ENCODE measurements around the gene SPRED2. TPM values are rescaled to one million over a fixed set of nuclear protein-coding genes. Genes with fewer than 3 reads are reported as not detected.

SPRED2 gene
- total and polyA plus RNA-seq, 2 of the 8 experiments (the other 6 are each of a cell fraction or from before 2014, with no cell fraction given), result 15.3 to 22.5 TPM

- peaks cover 0 to 5% (median 0%) of the 10 kb centered on the region in 4 experiments; a peak in 1 of 7 replicates for H3K4me1 ChIP-seq (replicated peaks in 1 of 4; ENCODE audit: control insufficient read depth in 3 of 4, insufficient read depth in 4 of 4, low read length in 3 of 4)
- TF ChIP-seq GABPA (IDR thresholded peaks at IDR 0.05; ENCODE audit: borderline replicate concordance, insufficient read depth, low read length), result no peak
- TF ChIP-seq CBX8 (IDR thresholded peaks at IDR 0.05; ENCODE audit: borderline replicate concordance, low read depth, low read length), result no peak
- no peak for TF ChIP-seq TBP (IDR thresholded peaks at IDR 0.05; ENCODE audit: low read depth, low read length)
- TF ChIP-seq RFX5 (IDR thresholded peaks at IDR 0.05; ENCODE audit: borderline replicate concordance, low read depth, low read length), result no peak
- no peak for TF ChIP-seq CTBP2 (IDR thresholded peaks at IDR 0.05; ENCODE audit: borderline replicate concordance, insufficient read depth, insufficient read length, low read length)
- no peak for TF ChIP-seq SIN3A (conservative IDR thresholded peaks at IDR 0.05 in 1 of 2, IDR thresholded peaks at IDR 0.05 in 1 of 2; ENCODE audit: low read depth in 1 of 2, low read length in 2 of 2)
- TF ChIP-seq KDM4A (IDR thresholded peaks at IDR 0.05; ENCODE audit: low read depth, low read length, severe bottlenecking), result no peak
- TF ChIP-seq POLR2AphosphoS5 (IDR thresholded peaks at IDR 0.05; ENCODE audit: low read depth, low read length), result no peak
- TF ChIP-seq GTF2F1 (IDR thresholded peaks at IDR 0.05; ENCODE audit: borderline replicate concordance, low read depth, low read length), result no peak
These were observed 45.2 kb upstream of the SPRED2 start for GRCh38 chr2:65477590-65477989.

More at GRCh38 chr2:65477590-65477989, 45.2 kb upstream of the SPRED2 start:
- H3K27me3 ChIP-seq (replicated peaks in 1 of 4; ENCODE audit: control insufficient read depth in 3 of 4, extremely low read depth in 1 of 4, insufficient read depth in 3 of 4, low read length in 3 of 4), result peaks cover 0 to 3% (median 0%) of the 10 kb centered on the region in 4 experiments; a peak in 1 of 7 replicates
- H2BK120ac ChIP-seq (replicated peaks; ENCODE audit: low read depth, low read length), result no peak overlapping the region
- H3K4me3 ChIP-seq (ENCODE audit: extremely low read depth in 1 of 4, insufficient read depth in 2 of 4, low read depth in 3 of 4, low read length in 4 of 4), result no peak overlapping the region
- no peaks in the 10 kb centered on the region for H3K79me1 ChIP-seq (ENCODE audit: low read depth, low read length)
- H4K20me1 ChIP-seq (replicated peaks in 1 of 2; ENCODE audit: control insufficient read depth in 1 of 2, insufficient read depth in 2 of 2, low read length in 2 of 2), result no peaks in the 10 kb centered on the region
- DNase-seq (ENCODE audit: low read depth in 1 of 2, low spot score in 2 of 2) (no peak), FAIRE-seq (no peak)
- no peak overlapping the region for H2AK5ac ChIP-seq (ENCODE audit: low read depth, low read length)
- H2BK12ac ChIP-seq (ENCODE audit: low read depth, low read length), result no peak overlapping the region
- POLR2A ChIA-PET (ENCODE audit: partially characterized antibody), result no interaction called here
- no peak overlapping the region for H3K4me2 ChIP-seq (ENCODE audit: insufficient read depth in 1 of 2, low read depth in 2 of 2, low read length in 2 of 2)
- H4K91ac ChIP-seq (replicated peaks; ENCODE audit: insufficient read length, low read length), result no peak overlapping the region
- no peak overlapping the region for H3K56ac ChIP-seq (replicated peaks; ENCODE audit: insufficient read length, low read depth, low read length)
- H3K9me3 ChIP-seq (ENCODE audit: insufficient read depth in 2 of 2, low read depth in 1 of 2, low read length in 1 of 2), result no peaks in the 10 kb centered on the region
- H3K79me2 ChIP-seq (ENCODE audit: control insufficient read depth in 1 of 2, insufficient read depth in 2 of 2, low read length in 2 of 2), result no peaks in the 10 kb centered on the region
- no peak overlapping the region for H2BK15ac ChIP-seq (ENCODE audit: low read length)
- no peak overlapping the region for H2BK5ac ChIP-seq (ENCODE audit: low read depth, low read length)
- no peak overlapping the region for H2AFZ ChIP-seq (ENCODE audit: low read length)
- H3K36me3 ChIP-seq (ENCODE audit: control insufficient read depth in 2 of 4, insufficient read depth in 4 of 4, low read length in 3 of 4), result no peaks in the 10 kb centered on the region
- CTCF ChIA-PET (ENCODE audit: partially characterized antibody), result no interaction called here
- H4K5ac ChIP-seq (ENCODE audit: insufficient read length, low read depth, low read length), result no peak overlapping the region
- H3K18ac ChIP-seq (ENCODE audit: extremely low read depth, low read length), result no peak overlapping the region
- H3K23ac ChIP-seq (ENCODE audit: insufficient read length), result no peak overlapping the region
- 78% methylated on average over 4 of the region's 4 CpGs; no CpG with 5 or more reads in 1 of the 2 experiments for WGBS, 2 experiments (ENCODE audit: extremely low coverage in 1 of 2, insufficient coverage in 1 of 2, insufficient read length in 1 of 2, insufficient replicate concordance in 2 of 2, low coverage in 1 of 2, low lambda C conversion rate in 2 of 2, missing lambda C conversion rate in 1 of 2)
- no peak overlapping the region for H3K4ac ChIP-seq (replicated peaks; ENCODE audit: insufficient read length, low read depth, low read length)
- H2BK20ac ChIP-seq (ENCODE audit: low read length), result no peak overlapping the region
- H3K9ac ChIP-seq (replicated peaks in 1 of 4; ENCODE audit: extremely low read depth in 1 of 4, low read depth in 3 of 4, low read length in 3 of 4), result no peak overlapping the region
- H3K14ac ChIP-seq (ENCODE audit: insufficient read length), result no peak overlapping the region
- H3K27ac ChIP-seq (ENCODE audit: low read depth, low read length), result no peak overlapping the region
- H4K8ac ChIP-seq (ENCODE audit: extremely low read depth, insufficient read depth, low read length), result no peak overlapping the region
- no peaks in the 10 kb centered on the region for H3K23me2 ChIP-seq (ENCODE audit: low read depth, low read length)

Measured in H1 (cell line).